ENCODE results near the gene MNX1.

DNA sequence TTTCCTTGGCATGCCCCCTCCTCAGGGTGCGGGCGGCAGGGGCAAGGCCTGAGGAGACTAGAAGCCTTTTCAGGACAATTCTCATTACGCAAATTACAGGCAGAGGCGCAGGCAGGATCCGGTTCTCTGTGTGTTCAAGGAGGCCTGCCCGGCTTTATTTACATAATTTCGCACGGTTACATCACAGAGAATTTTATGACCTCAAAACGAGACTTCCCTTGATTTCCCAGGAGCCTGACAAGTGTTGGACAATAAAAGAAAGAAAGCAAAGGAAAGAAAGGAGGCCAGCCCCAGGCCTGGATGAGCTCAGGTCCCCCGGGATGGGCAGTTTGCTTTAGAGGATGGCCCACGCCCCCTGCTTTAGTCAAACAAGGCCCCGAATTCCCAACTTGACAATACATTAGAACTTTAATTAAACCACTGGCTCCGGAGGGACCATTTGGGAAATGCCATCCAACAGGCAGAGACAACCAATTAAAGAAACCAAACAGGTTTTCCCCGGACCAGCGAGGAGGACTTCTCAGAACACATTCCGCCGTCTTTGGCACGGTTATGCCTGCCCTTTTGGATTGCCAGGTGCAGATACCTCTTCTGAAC is 2.9 kb downstream of the MNX1 start:
- TF ChIP-seq CTCF (IDR thresholded peaks at IDR 0.05; ENCODE audit: insufficient read depth, low read length) (no peak), POLR2AphosphoS5 (IDR thresholded peaks at IDR 0.05; ENCODE audit: low read depth) (no peak), GABPA (IDR thresholded peaks at IDR 0.05; ENCODE audit: low read depth) (no peak)
